ENCODE data around the gene RND1. TPM values are rescaled to one million over a fixed set of nuclear protein-coding genes. Genes with fewer than 3 reads are reported as not detected.

RND1 gene
- total RNA-seq, 1 donor from 2014 or later = 5.9 TPM

GRCh38 chr12:48816143-48816854 lies 49.4 kb downstream of the RND1 start:
- Histone ChIP-seq H3K9me3 (no peaks in the 10 kb centered on the region), H3K36me3 (no peaks in the 10 kb centered on the region), H3K4me3 (peak overlapping the region; percentile 94), H3K4me1 (peaks cover 42% of the 10 kb centered on the region), H3K27ac (peak overlapping the region; percentile 93), H3K27me3 (ENCODE audit: low read depth) (no peaks in the 10 kb centered on the region)
- no peak for TF ChIP-seq CTCF (IDR thresholded peaks at IDR 0.05)
- no peak for ATAC-seq
- DNase-seq = no peak
- intact Hi-C loops (cut with DNase I) = no loop called here

DNA sequence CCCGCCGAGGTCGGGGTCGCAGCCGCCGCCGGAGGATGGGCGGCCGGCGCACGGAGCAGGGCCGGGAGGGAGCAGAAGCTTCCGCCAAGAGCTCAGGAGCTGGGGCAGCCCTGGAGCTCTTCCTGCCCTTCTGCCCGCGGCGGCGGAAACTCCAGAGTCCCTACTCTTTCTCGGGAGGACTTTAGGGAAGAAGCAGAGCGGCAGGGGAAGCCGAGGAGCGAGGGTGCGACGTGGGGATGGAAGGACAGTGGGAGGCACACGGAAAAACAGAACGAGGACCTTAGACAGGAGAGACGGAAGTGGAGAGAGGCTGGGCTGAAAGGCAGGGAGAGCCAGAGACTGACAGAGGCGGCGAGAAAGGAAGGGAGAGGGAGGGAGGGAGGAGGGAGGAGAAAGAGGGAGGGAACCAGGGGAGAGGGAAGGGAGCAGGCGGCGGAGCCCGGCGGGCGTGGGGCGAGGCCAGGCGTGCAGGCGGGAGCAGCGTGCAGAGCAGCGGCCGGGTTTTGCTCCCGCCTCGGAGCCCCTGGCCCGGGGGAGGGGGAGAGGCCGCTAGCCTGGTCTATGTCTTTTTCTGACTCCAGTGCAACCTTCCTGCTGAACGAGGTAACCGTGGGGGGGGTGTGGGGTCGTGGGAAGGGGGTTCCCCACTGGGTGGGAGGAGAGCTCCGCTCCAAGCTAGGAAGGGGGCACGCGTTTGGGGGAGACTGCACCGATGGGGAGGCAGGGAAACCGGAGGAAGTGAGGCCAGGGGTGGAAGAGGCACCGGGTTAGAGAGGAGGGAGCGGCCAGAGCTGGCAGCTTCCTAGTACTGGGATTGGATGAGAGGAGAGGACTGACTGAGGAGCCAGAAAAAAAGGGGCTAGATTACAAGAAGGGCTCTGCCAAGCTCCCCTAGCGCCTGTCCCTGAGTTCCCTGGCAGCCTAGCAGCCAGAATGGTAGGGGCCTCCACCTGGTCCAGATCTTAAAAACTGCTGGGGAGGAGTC lies 50.3 kb downstream of the RND1 start:
- peak; percentile 81 for DNase-seq
- peak; percentile 82 to 85 for ATAC-seq

DNA sequence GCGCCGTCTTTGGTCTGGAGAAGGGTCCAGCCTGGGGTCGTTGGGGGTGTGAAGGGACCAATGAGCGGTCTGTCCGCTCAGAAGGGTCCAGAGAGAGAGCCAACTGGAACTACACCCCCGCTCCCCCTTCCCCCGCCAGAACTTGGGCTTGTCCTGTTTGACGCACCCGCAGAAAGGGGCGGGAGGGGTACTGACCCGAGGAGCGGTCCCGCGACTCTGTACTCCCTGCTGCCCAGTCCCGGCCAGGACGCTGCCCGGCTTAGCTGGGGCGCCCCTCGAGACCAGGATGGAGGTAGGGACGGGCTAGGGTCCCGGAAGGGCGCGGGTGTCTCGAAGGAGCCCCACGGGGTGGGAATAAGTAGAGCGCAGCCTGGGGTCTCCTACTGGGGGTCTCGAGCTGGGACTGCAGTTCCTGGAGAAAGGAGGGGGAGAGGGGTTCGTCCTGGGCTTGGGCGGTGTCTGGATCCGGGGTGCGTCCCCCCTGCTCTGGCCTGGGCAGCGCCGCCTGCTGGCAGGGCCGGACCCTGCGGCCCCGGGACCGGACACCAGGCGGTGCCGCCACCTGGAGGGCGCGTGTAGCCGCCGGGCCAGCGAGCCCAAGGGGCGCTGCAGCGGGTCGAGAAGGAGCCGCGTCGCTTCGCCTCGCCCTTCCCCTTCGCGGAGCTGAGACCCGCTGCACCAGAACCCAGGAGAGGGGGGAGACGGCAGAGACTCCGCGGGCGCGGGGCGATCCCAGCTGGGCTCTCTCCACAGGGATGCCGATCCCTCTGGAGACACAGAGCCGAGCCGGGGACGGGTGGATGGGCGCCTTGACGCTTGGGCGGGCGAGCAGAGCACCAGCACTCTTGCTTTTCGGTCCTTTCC lies 51.2 kb downstream of the RND1 start:
- DNase-seq (peak; percentile 91), ATAC-seq (peak; percentile 93 to 95)
- no peaks in the 10 kb centered on the region for H3K27me3 ChIP-seq (ENCODE audit: low read depth)
- intact Hi-C loops (cut with DNase I) = no loop called here
- H3K4me3 ChIP-seq = peak overlapping the region; percentile 94
- peak overlapping the region; percentile 93 for H3K27ac ChIP-seq
- H3K4me1 ChIP-seq = peaks cover 43% of the 10 kb centered on the region
- no peaks in the 10 kb centered on the region for H3K36me3 ChIP-seq
- H3K9me3 ChIP-seq = no peaks in the 10 kb centered on the region
- TF ChIP-seq CTCF (IDR thresholded peaks at IDR 0.05) = peak; percentile 100

More for the DNA sequence above, 50.3 kb downstream of the RND1 start:
- Histone ChIP-seq H3K4me1 (peaks cover 43% of the 10 kb centered on the region), H3K36me3 (no peaks in the 10 kb centered on the region), H3K27ac (peak overlapping the region; percentile 93), H3K9me3 (no peaks in the 10 kb centered on the region), H3K27me3 (ENCODE audit: low read depth) (no peaks in the 10 kb centered on the region), H3K4me3 (peak overlapping the region; percentile 94)
- intact Hi-C loops (cut with DNase I) = no loop called here
- no peak for TF ChIP-seq CTCF (IDR thresholded peaks at IDR 0.05)

DNA sequence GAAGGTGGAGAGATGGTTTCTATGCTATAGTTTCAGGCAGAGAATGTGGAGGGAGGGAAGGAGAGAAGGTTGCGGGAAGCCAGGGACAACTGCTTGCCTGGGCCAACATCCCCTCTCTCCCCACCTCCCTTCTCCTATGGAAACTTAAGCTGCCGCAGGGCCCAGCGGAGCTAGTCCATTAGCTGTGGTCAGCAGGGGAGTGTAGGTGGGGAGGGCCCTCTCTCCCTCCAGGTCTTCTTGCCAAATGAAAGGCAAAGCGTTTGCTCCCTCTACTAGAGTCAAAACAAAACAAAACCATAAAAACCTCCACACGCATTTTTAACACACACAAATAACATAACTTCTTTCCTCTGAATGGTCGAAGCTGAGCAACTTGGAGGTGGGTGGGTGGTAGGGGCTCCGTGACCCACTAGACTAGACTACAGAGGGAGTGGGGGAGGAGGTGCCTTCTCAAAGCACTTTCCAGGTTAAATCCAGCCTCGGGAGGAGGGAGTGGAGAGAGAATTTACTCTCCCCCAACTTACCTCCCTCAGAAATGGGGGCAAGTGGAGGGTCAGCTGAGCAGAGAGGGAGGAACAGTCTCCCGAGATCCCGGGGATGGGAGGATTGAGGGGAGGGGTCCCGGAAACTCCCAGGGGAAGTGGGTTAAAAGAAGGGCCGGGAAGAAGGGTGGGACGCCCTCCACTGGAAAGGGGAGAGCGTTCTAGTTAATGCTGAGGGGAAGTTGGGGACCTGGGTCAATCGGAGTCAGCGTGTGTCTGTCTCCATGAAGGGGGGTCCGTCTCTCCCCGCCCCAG lies 52.0 kb downstream of the RND1 start:
- Histone ChIP-seq H3K36me3 (no peaks in the 10 kb centered on the region), H3K27me3 (ENCODE audit: low read depth) (no peaks in the 10 kb centered on the region), H3K27ac (peak overlapping the region; percentile 93), H3K4me3 (peak overlapping the region; percentile 94), H3K9me3 (no peaks in the 10 kb centered on the region), H3K4me1 (peaks cover 43% of the 10 kb centered on the region)
- intact Hi-C loops (cut with DNase I) = no loop called here
- ATAC-seq (no peak), DNase-seq (no peak)
- TF ChIP-seq CTCF (IDR thresholded peaks at IDR 0.05) = no peak

Data from lower lobe of right lung (tissue), 2 donors.